ENCODE results near the gene MT1HL1. TPM values are rescaled to one million over a fixed set of nuclear protein-coding genes. Genes with fewer than 3 reads are reported as not detected.

Gene MT1HL1
- polyA plus RNA-seq, 1 donor (not counting 4 experiments of a cell fraction or from before 2014, with no cell fraction given) = not detected

DNA sequence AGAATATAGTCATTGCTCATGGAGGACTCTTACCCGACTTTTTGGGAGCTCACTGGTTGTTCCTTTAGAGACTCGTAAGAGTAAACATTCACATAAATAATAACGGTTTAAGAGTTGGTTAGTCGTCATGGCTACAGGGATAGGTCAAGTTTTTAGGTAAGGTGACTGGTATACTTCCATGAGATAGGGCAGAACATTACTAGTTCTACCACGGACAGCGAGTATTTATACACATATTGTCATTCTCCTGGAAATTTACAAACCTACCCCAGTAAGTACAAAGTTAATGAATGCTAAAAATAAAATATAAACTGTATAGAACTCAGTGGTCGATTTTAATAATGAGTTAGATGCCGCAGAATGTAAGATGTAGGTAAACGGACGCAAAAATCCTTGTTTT is 36.6 kb upstream of the MT1HL1 start:
- TF ChIP-seq EZH2 (IDR thresholded peaks at IDR 0.05; ENCODE audit: low read length) = no peak
- TF ChIP-seq, protein P1, sequence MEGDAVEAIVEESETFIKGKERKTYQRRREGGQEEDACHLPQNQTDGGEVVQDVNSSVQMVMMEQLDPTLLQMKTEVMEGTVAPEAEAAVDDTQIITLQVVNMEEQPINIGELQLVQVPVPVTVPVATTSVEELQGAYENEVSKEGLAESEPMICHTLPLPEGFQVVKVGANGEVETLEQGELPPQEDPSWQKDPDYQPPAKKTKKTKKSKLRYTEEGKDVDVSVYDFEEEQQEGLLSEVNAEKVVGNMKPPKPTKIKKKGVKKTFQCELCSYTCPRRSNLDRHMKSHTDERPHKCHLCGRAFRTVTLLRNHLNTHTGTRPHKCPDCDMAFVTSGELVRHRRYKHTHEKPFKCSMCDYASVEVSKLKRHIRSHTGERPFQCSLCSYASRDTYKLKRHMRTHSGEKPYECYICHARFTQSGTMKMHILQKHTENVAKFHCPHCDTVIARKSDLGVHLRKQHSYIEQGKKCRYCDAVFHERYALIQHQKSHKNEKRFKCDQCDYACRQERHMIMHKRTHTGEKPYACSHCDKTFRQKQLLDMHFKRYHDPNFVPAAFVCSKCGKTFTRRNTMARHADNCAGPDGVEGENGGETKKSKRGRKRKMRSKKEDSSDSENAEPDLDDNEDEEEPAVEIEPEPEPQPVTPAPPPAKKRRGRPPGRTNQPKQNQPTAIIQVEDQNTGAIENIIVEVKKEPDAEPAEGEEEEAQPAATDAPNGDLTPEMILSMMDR (optimal IDR thresholded peaks at IDR 0.05 in 1 of 3, IDR thresholded peaks at IDR 0.05 in 1 of 3, conservative IDR thresholded peaks at IDR 0.05 in 1 of 3; ENCODE audit: extremely low read depth in 1 of 3, insufficient read depth in 2 of 3, low read length in 3 of 3) = no peak
- no peak overlapping the region for H3K9ac ChIP-seq (ENCODE audit: control insufficient read depth, extremely low read depth, insufficient read depth, low read length)
- H3K4me3 ChIP-seq (ENCODE audit: control insufficient read depth in 2 of 3, extremely low read depth in 1 of 3, insufficient read depth in 2 of 3, low read depth in 1 of 3, low read length in 3 of 3) = no peak overlapping the region
- H3K36me3 ChIP-seq (ENCODE audit: control insufficient read depth in 2 of 2, extremely low read depth in 1 of 2, insufficient read depth in 2 of 2, low read length in 2 of 2) = no peaks in the 10 kb centered on the region
- no peak overlapping the region for H2AFZ ChIP-seq (ENCODE audit: control insufficient read depth, low read length)
- H3K27me3 ChIP-seq (ENCODE audit: control insufficient read depth, extremely low read depth, insufficient read depth, low read length) = peaks cover 22% of the 10 kb centered on the region
- H3K9me3 ChIP-seq (ENCODE audit: control insufficient read depth, low read depth, low read length) = no peaks in the 10 kb centered on the region
- H3K4me1 ChIP-seq (ENCODE audit: control insufficient read depth, extremely low read depth, insufficient read depth, low read length) = no peaks in the 10 kb centered on the region
- H4K20me1 ChIP-seq (ENCODE audit: control insufficient read depth, extremely low read depth, insufficient read depth, low read length) = no peaks in the 10 kb centered on the region
- no peaks in the 10 kb centered on the region for H3K79me2 ChIP-seq (ENCODE audit: control insufficient read depth, insufficient read depth, low read length)
- dilution Hi-C loops (cut with MboI; ENCODE audit: extremely low pct_ligation_motif_present, low sequenced_read_pairs) = no loop called here
- H3K27ac ChIP-seq (ENCODE audit: control insufficient read depth, insufficient read depth, low read length) = no peak overlapping the region
- FAIRE-seq (no peak), DNase-seq (ENCODE audit: low read depth, low spot score) (no peak)
- no peak overlapping the region for H3K4me2 ChIP-seq (ENCODE audit: control insufficient read depth, extremely low read depth, insufficient read depth, low read depth, low read length)
- H3K9me1 ChIP-seq (ENCODE audit: control insufficient read depth, extremely low read depth, insufficient read depth, low read length) = no peaks in the 10 kb centered on the region

DNA sequence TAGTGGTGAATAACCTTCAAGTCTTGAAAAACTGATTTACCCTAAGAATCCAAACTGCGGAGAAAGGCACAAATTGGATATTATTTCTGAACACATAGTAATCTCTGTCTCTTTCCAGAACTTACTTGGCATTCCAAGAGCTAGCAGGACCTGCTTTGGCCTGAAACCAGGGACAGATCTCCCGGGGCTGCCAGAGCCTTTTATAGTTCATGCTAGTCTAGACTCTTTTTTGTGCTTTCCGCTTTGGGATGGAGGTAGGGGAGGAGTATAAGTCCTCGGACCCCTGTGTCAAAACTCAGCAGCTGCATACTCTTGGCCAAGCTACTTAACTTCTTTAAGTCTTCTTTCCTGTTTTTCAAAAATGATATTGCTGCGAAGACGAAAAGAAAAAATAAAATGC is 34.0 kb upstream of the MT1HL1 start:
- Histone ChIP-seq H3K4me1 (ENCODE audit: control insufficient read depth, extremely low read depth, insufficient read depth, low read length) (no peaks in the 10 kb centered on the region), H3K27me3 (ENCODE audit: control insufficient read depth, extremely low read depth, insufficient read depth, low read length) (peaks cover 17% of the 10 kb centered on the region), H3K9me1 (ENCODE audit: control insufficient read depth, extremely low read depth, insufficient read depth, low read length) (no peaks in the 10 kb centered on the region), H3K4me3 (ENCODE audit: control insufficient read depth in 2 of 3, extremely low read depth in 1 of 3, insufficient read depth in 2 of 3, low read depth in 1 of 3, low read length in 3 of 3) (no peak overlapping the region), H3K79me2 (ENCODE audit: control insufficient read depth, insufficient read depth, low read length) (no peaks in the 10 kb centered on the region), H3K9me3 (ENCODE audit: control insufficient read depth, low read depth, low read length) (no peaks in the 10 kb centered on the region), H3K36me3 (ENCODE audit: control insufficient read depth in 2 of 2, extremely low read depth in 1 of 2, insufficient read depth in 2 of 2, low read length in 2 of 2) (no peaks in the 10 kb centered on the region), H4K20me1 (ENCODE audit: control insufficient read depth, extremely low read depth, insufficient read depth, low read length) (no peaks in the 10 kb centered on the region), H3K4me2 (ENCODE audit: control insufficient read depth, extremely low read depth, insufficient read depth, low read depth, low read length) (no peak overlapping the region), H3K9ac (ENCODE audit: control insufficient read depth, extremely low read depth, insufficient read depth, low read length) (no peak overlapping the region), H2AFZ (ENCODE audit: control insufficient read depth, low read length) (no peak overlapping the region), H3K27ac (ENCODE audit: control insufficient read depth, insufficient read depth, low read length) (no peak overlapping the region)
- dilution Hi-C loops (cut with MboI; ENCODE audit: extremely low pct_ligation_motif_present, low sequenced_read_pairs) = no loop called here
- TF ChIP-seq, protein P1 (optimal IDR thresholded peaks at IDR 0.05 in 1 of 3, IDR thresholded peaks at IDR 0.05 in 1 of 3, conservative IDR thresholded peaks at IDR 0.05 in 1 of 3; ENCODE audit: extremely low read depth in 1 of 3, insufficient read depth in 2 of 3, low read length in 3 of 3) = no peak
- TF ChIP-seq EZH2 (IDR thresholded peaks at IDR 0.05; ENCODE audit: low read length) = no peak
- no peak for FAIRE-seq
- no peak for DNase-seq (ENCODE audit: low read depth, low spot score)

Data from keratinocyte (primary cell).